C4-2B (cell line): ENCODE data around the gene PPP1R11.

Experiments used
- ZFX ChIP-seq: fragments of 450-650 bp; IDR thresholded peaks from 2 replicates; pipeline ENCODE4 v1.6.1; 2017
- TF ChIP-seq, protein P1 (sequence below): fragments of 450-650 bp; conservative IDR thresholded peaks from 2 replicates; pipeline ENCODE4 v1.5.1; 2017; ENCODE audit warnings: mild to moderate bottlenecking

DNA sequence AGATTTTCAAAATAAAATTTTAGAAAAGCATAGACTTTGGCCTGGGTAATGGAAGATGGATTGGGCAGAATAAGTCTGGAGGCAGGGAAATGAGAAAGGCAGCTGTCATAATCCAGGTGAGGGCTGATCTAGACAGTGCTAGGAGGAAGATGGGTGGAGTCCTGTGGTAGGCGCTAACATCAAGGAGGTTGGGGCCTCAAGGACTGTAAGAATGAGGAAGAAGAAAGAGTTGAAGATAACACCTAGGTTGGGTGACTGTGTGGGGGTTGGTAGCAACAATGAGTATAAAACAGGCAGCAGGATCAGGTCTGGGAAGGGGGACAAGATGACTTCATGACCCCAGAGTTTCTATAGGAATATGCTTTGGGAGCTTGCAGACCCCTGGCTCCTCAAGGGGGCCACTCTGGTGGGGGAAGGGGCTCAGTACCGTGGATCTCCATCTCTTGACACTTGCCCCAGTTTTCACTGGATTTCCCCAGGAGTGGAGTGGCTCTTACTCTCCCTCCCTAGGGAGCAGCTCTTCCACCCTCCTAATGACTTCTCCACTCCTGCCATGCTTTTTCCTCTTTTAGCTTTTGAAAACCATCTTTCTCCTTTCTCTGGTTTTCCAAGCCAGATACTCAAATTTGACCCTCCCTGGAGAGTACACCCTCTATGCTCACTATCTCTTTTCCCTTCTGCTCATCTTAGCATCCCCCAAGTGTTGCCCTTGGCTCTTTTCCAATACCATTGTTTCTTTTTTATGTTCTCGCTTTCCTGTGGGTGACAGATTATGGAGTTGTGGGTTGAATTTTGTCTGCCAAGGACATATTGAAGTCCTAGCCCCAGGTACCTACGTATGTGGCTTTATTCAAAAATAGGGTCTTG is 31.1 kb downstream of the PPP1R11 start:
- TF ChIP-seq, protein P1, sequence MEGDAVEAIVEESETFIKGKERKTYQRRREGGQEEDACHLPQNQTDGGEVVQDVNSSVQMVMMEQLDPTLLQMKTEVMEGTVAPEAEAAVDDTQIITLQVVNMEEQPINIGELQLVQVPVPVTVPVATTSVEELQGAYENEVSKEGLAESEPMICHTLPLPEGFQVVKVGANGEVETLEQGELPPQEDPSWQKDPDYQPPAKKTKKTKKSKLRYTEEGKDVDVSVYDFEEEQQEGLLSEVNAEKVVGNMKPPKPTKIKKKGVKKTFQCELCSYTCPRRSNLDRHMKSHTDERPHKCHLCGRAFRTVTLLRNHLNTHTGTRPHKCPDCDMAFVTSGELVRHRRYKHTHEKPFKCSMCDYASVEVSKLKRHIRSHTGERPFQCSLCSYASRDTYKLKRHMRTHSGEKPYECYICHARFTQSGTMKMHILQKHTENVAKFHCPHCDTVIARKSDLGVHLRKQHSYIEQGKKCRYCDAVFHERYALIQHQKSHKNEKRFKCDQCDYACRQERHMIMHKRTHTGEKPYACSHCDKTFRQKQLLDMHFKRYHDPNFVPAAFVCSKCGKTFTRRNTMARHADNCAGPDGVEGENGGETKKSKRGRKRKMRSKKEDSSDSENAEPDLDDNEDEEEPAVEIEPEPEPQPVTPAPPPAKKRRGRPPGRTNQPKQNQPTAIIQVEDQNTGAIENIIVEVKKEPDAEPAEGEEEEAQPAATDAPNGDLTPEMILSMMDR, result no peak
- TF ChIP-seq ZFX, result no peak
